CD14-positive monocyte (primary cell): ENCODE results near the gene DPY19L1. TPM values are rescaled to one million over a fixed set of nuclear protein-coding genes. Genes with fewer than 3 reads are reported as not detected.

Source experiments
- DNase-seq, 3 donors: peaks; one replicate each; pipeline ENCODE4 v3.0.0-alpha.2; 2011 to 2022
- H2AFZ ChIP-seq: 2 replicates; pipeline ENCODE4 v1.6.0; 2012; ENCODE audit warnings: mild to moderate bottlenecking, low read depth, low read length, inconsistent platforms; ENCODE audit not compliant: insufficient read depth, poor library complexity, severe bottlenecking
- H3K27ac ChIP-seq, 2 donors: 1 replicate in 1 of 2; 2 replicates in 1 of 2; pipeline ENCODE4 v1.5.1; 2012 to 2013; ENCODE audit warnings: low read length in 2 of 2, control low read depth in 1 of 2, inconsistent platforms in 1 of 2, low read depth in 1 of 2, mild to moderate bottlenecking in 1 of 2
- H3K27me3 ChIP-seq, 2 donors: one replicate each; pipeline versions ENCODE4 v1.6.0 to v1.6.1; 2011 to 2013; ENCODE audit warnings: low read length in 2 of 2; ENCODE audit not compliant: control insufficient read depth in 2 of 2, insufficient read depth in 2 of 2
- H3K36me3 ChIP-seq, 2 donors: replicated peaks in 1 of 2; 1 replicate in 1 of 2; 2 replicates in 1 of 2; pipeline versions ENCODE4 v1.5.1 to v1.6.1; 2012 to 2013; ENCODE audit warnings: low read length in 2 of 2, control low read depth in 1 of 2, inconsistent platforms in 1 of 2, mild to moderate bottlenecking in 1 of 2; ENCODE audit not compliant: insufficient read depth in 2 of 2, control insufficient read depth in 1 of 2
- H3K4me1 ChIP-seq, 2 donors: 1 replicate in 1 of 2; 2 replicates in 1 of 2; pipeline versions ENCODE4 v1.5.1 to v1.6.1; 2012 to 2013; ENCODE audit warnings: low read length in 2 of 2, control low read depth in 1 of 2, inconsistent platforms in 1 of 2, mild to moderate bottlenecking in 1 of 2, moderate library complexity in 1 of 2; ENCODE audit not compliant: insufficient read depth in 2 of 2, control insufficient read depth in 1 of 2
- H3K4me2 ChIP-seq: replicated peaks from 2 replicates; pipeline ENCODE3; 2012; ENCODE audit warnings: low read length, moderate library complexity, mild to moderate bottlenecking; ENCODE audit not compliant: poor library complexity, severe bottlenecking; ENCODE audit errors: extremely low read depth
- H3K4me3 ChIP-seq, 3 experiments: fragments of 200-600 bp in 1 of 3; sonication (generic) in 1 of 3; replicated peaks in 1 of 3; 1 replicate in 2 of 3; 2 replicates in 1 of 3; pipeline ENCODE4 v1.5.1; 2011 to 2013; ENCODE audit warnings: low read length in 3 of 3, mild to moderate bottlenecking in 3 of 3, control low read depth in 2 of 3, low read depth in 2 of 3, inconsistent platforms in 1 of 3, moderate library complexity in 1 of 3
- H3K79me2 ChIP-seq: 2 replicates; pipeline ENCODE4 v1.6.0; 2012; ENCODE audit warnings: mild to moderate bottlenecking, control low read depth, inconsistent platforms, low read length, moderate library complexity; ENCODE audit not compliant: insufficient read depth
- H3K9ac ChIP-seq: 2 replicates; pipeline ENCODE4 v1.6.0; 2017; ENCODE audit warnings: low read length, mild to moderate bottlenecking; ENCODE audit not compliant: insufficient read depth, poor library complexity, severe bottlenecking
- H3K9me3 ChIP-seq, 2 donors: replicated peaks in 1 of 2; 1 replicate in 1 of 2; 2 replicates in 1 of 2; pipeline versions ENCODE4 v1.5.1 to v1.6.1; 2012 to 2013; ENCODE audit warnings: low read length in 2 of 2, control low read depth in 1 of 2; ENCODE audit not compliant: control insufficient read depth in 1 of 2, insufficient read depth in 1 of 2
- H4K20me1 ChIP-seq: 2 replicates; pipeline ENCODE4 v1.6.0; 2012; ENCODE audit warnings: mild to moderate bottlenecking, low read length, control low read depth, moderate library complexity; ENCODE audit not compliant: insufficient read depth
- H3K27ac Mint-ChIP-seq, 7 donors: one replicate each; pipeline ENCODE4 v1.8.0; 2020; ENCODE audit warnings: mild to moderate bottlenecking in 7 of 7, mixed read lengths in 7 of 7, moderate library complexity in 6 of 7, inconsistent platforms in 2 of 7
- H3K27me3 Mint-ChIP-seq, 3 donors: one replicate each; pipeline ENCODE4 v1.8.0; 2021 to 2022; ENCODE audit warnings: low read depth in 3 of 3, mild to moderate bottlenecking in 3 of 3, mixed read lengths in 3 of 3, moderate library complexity in 3 of 3, inconsistent platforms in 1 of 3
- H3K36me3 Mint-ChIP-seq, 2 donors: one replicate each; pipeline ENCODE4 v1.8.0; 2020; ENCODE audit warnings: mixed read lengths in 2 of 2, inconsistent platforms in 1 of 2, mild to moderate bottlenecking in 1 of 2
- H3K4me1 Mint-ChIP-seq: one replicate; pipeline ENCODE4 v1.8.0; 2020; ENCODE audit warnings: mild to moderate bottlenecking, mixed read lengths
- H3K4me3 Mint-ChIP-seq, 2 donors: one replicate each; pipeline ENCODE4 v1.8.0; 2020; ENCODE audit warnings: mild to moderate bottlenecking in 2 of 2, mixed read lengths in 2 of 2, moderate library complexity in 1 of 2
- H3K9me3 Mint-ChIP-seq, 7 donors: one replicate each; pipeline ENCODE4 v1.8.0; 2020 to 2022; ENCODE audit warnings: mixed read lengths in 7 of 7, mild to moderate bottlenecking in 6 of 7, moderate library complexity in 6 of 7, inconsistent platforms in 2 of 7
- CTCF ChIP-seq: fragments of 200-600 bp; IDR thresholded peaks from one replicate; pipeline ENCODE4 v1.8.0; 2022; ENCODE audit warnings: antibody characterized with exemption, mild to moderate bottlenecking
- WGBS: methylation state at CpG from one replicate; pipeline ENCODE4 v1.1.5; 2013; ENCODE audit warnings: missing lambda C conversion rate; ENCODE audit not compliant: insufficient coverage; 5-methylcytosine and 5-hydroxymethylcytosine counted together
- intact Hi-C, 2 donors: fragments of 100-400 bp; cut with micrococcal nuclease; formaldehyde crosslinking; loops; one replicate each; pipeline versions ENCODE4 v1.15.0 to v1.15.1; 2023
- polyA plus RNA-seq, 3 donors: library from polyadenylated mRNA; depleted of rRNA in 1 of 3; unstranded in 2 of 3; stranded (reverse) in 1 of 3; fragments of 300-500 nt in 2 of 3; fragments of >200 nt in 1 of 3; fragmentation: Illumina TruSeq in 2 of 3; gene quantifications; 1 replicate in 2 of 3; 2 replicates in 1 of 3; pipeline ENCODE4 v1.2.3, GENCODE V29; 2012 to 2021

DPY19L1 gene
- polyA plus RNA-seq, 3 donors = 0.81 to 5.2 (median 3.9) TPM

DNA sequence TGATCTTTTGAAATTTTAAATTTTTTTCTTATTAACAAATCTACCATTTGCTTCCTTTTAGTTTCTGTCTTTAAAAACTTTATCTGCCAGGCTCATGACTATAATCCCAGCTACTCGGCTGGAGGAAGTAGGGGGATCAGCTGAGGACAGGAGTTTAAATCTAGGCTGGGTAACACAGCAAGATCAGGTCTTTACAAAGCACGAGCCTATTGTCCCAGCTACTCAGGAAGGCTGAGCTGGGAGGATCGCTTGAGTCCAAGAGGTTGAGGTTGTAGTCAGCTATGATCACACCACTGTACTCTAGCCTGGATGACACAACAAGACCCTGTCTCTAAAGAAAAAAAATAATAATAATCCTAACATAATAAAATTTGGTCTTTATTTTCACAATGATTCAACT lies 17.5 kb downstream of the DPY19L1 start:
- H3K27ac ChIP-seq = no peak overlapping the region
- peaks cover 0 to 9% of the 10 kb centered on the region in 2 donors for H3K36me3 ChIP-seq
- no peaks in the 10 kb centered on the region for H3K9me3 ChIP-seq
- peaks cover 0 to 7% of the 10 kb centered on the region in 2 donors for H3K4me1 ChIP-seq
- no peak overlapping the region for H3K9ac ChIP-seq
- Mint-ChIP-seq H3K4me3 (no peak overlapping the region), H3K27me3 (no peaks in the 10 kb centered on the region), H3K27ac (no peak overlapping the region), H3K4me1 (peaks cover 13% of the 10 kb centered on the region), H3K36me3 (peaks cover 12 to 15% of the 10 kb centered on the region in 2 donors), H3K9me3 (peaks cover 0 to 2% (median 0%) of the 10 kb centered on the region in 7 donors)
- no peak for TF ChIP-seq CTCF
- no CpG with 5 or more reads among the region's 3 CpGs for WGBS
- H3K79me2 ChIP-seq = peaks cover 8% of the 10 kb centered on the region
- no peak overlapping the region for H3K4me3 ChIP-seq
- no peak overlapping the region for H3K4me2 ChIP-seq
- no peak overlapping the region for H2AFZ ChIP-seq
- intact Hi-C loops = no loop called here
- H3K27me3 ChIP-seq = no peaks in the 10 kb centered on the region
- peaks cover 15% of the 10 kb centered on the region for H4K20me1 ChIP-seq
- no peak for DNase-seq

DNA sequence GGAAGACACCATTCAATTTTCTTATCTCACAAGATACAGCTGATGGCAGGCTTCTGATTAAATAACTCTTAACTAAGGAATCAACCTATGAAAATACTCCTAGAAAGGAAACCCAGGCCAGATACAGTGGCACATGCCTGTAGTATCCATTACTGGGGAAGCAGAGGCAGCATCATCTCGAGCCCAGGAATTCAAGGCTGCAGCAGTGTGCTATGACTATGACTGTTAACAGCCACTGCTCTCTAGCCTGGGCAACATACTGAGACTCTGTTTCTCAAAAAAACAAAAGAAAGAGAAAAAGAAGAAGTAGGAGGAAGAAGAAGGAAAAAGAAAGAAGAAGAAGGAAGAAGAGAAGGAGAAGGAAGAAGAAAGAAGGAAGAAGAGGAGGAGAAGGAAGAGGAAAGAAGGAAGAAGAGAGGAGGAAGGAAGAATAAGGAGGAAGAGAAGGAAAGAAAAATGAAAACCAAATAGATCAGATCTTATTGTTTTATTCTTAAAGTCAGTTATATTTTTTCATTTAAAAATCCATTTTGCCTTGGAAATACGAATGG lies 18.0 kb downstream of the DPY19L1 start:
- Mint-ChIP-seq H3K9me3 (peaks cover 0 to 2% (median 0%) of the 10 kb centered on the region in 7 donors), H3K27me3 (no peaks in the 10 kb centered on the region), H3K36me3 (peaks cover 12 to 19% of the 10 kb centered on the region in 2 donors), H3K27ac (peak overlapping the region in 1 of 7 donors; percentile 78), H3K4me1 (peaks cover 10% of the 10 kb centered on the region), H3K4me3 (peak overlapping the region in 1 of 2 donors; percentile 5)
- Histone ChIP-seq H3K79me2 (peaks cover 8% of the 10 kb centered on the region), H3K9ac (no peak overlapping the region), H3K27me3 (no peaks in the 10 kb centered on the region), H3K36me3 (peaks cover 0 to 9% of the 10 kb centered on the region in 2 donors), H3K27ac (no peak overlapping the region), H3K9me3 (no peaks in the 10 kb centered on the region), H3K4me2 (no peak overlapping the region), H3K4me1 (peaks cover 0 to 7% of the 10 kb centered on the region in 2 donors), H3K4me3 (no peak overlapping the region), H4K20me1 (peaks cover 12% of the 10 kb centered on the region), H2AFZ (no peak overlapping the region)
- DNase-seq = no peak
- TF ChIP-seq CTCF = no peak
- intact Hi-C loops = no loop called here
- WGBS = no CpG with 5 or more reads among the region's 2 CpGs
